NCI-H226 (cell line): ENCODE results near the gene ELP5.
"Not testable (repeated sequence)": the region's sequence is repeated elsewhere in the genome, so short reads cannot be mapped to it uniquely, and the experiment has no call there.

Experiments
- DNase-seq: peaks from one replicate; pipeline ENCODE4 v3.0.0-alpha.2; 2015

ELP5 gene

GRCh38 chr17:7237761-7238419 lies 14.1 kb upstream of the ELP5 start:
- peak; percentile 46 for DNase-seq

- DNase-seq: no peak
Measured at GRCh38 chr17:7238420-7239090, 13.5 kb upstream of the ELP5 start.

GRCh38 chr17:7239091-7240027 lies 12.7 kb upstream of the ELP5 start, which contains the start of gene PHF23:
Gene PHF23 (minus strand): TSS chr17:7239457. CDS start chr17:7239279, 178 bp downstream.
- peak; percentile 99 for DNase-seq

GRCh38 chr17:7240375-7240774 lies 11.6 kb upstream of the ELP5 start:
- DNase-seq: no peak

GRCh38 chr17:7241090-7241733 lies 10.8 kb upstream of the ELP5 start:
- DNase-seq: no peak

GRCh38 chr17:7241783-7242716 lies 10.0 kb upstream of the ELP5 start, which contains the start of gene GABARAP:
Gene GABARAP (minus strand): TSS chr17:7242449. CDS start chr17:7242330, 119 bp downstream.
- DNase-seq: peak; percentile 81

- peak; percentile 82 for DNase-seq
Measured at GRCh38 chr17:7242717-7243452, 9.1 kb upstream of the ELP5 start.

- DNase-seq: no peak
Measured at GRCh38 chr17:7243453-7243729, 8.6 kb upstream of the ELP5 start.

- DNase-seq: not testable (repeated sequence)
Measured at GRCh38 chr17:7243838-7244237, 8.2 kb upstream of the ELP5 start.

GRCh38 chr17:7246779-7247178 lies 5.2 kb upstream of the ELP5 start:
- no peak for DNase-seq

GRCh38 chr17:7248796-7249195 lies 3.2 kb upstream of the ELP5 start:
- no peak for DNase-seq

GRCh38 chr17:7249214-7249613 lies 2.8 kb upstream of the ELP5 start:
- no peak for DNase-seq

- DNase-seq: no peak
Measured at GRCh38 chr17:7249830-7250229, 2.2 kb upstream of the ELP5 start.

- DNase-seq: no peak
Measured at GRCh38 chr17:7250695-7251627, 1.1 kb upstream of the ELP5 start.

GRCh38 chr17:7251661-7252175 lies 297 bp upstream of the ELP5 start, which contains the start of gene CTDNEP1:
Gene CTDNEP1 (minus strand): TSS chr17:7251734. CDS start chr17:7251296, 438 bp downstream.
- DNase-seq: peak; percentile 99

- DNase-seq: no peak
Measured at GRCh38 chr17:7253082-7253481, 1.1 kb downstream of the ELP5 start.

GRCh38 chr17:7254511-7254910 lies 2.5 kb downstream of the ELP5 start:
- DNase-seq: no peak

- DNase-seq: no peak
Measured at GRCh38 chr17:7256766-7257456, 4.9 kb downstream of the ELP5 start.
